BLaER1 treated with 17β-estradiol and CSF1 and Interleukin-3, amounts not matched to agents 10 nM and 100 nM (cell line): ENCODE measurements around the gene RD3L.
"Not testable (repeated sequence)": the region's sequence is repeated elsewhere in the genome, so short reads cannot be mapped to it uniquely, and the experiment has no call there.

Experiments used
- H3K27ac ChIP-seq, 11 experiments: shearing (Covaris generic); formaldehyde crosslinking; 2 replicates each; pipeline ENCODE4 v1.8.1; 2022
- H3K27me3 ChIP-seq, 11 experiments: shearing (Covaris generic); formaldehyde crosslinking; 2 replicates each; pipeline ENCODE4 v1.8.1; 2022
- H3K36me3 ChIP-seq, 11 experiments: shearing (Covaris generic); formaldehyde crosslinking; 2 replicates each; pipeline ENCODE4 v1.8.1; 2022
- H3K4me1 ChIP-seq, 10 experiments: shearing (Covaris generic); formaldehyde crosslinking; 2 replicates each; pipeline ENCODE4 v1.8.1; 2022
- H3K4me2 ChIP-seq, 11 experiments: shearing (Covaris generic); formaldehyde crosslinking; 2 replicates each; pipeline ENCODE4 v1.8.1; 2022
- H3K4me3 ChIP-seq, 10 experiments: shearing (Covaris generic); formaldehyde crosslinking; 2 replicates each; pipeline ENCODE4 v1.8.1; 2022
- H3K9ac ChIP-seq, 11 experiments: shearing (Covaris generic); formaldehyde crosslinking; 2 replicates each; pipeline ENCODE4 v1.8.1; 2022
- H3K9me3 ChIP-seq, 11 experiments: shearing (Covaris generic); formaldehyde crosslinking; replicated peaks in 1 of 11; 2 replicates each; pipeline ENCODE4 v1.8.1; 2022
- H4K20me1 ChIP-seq, 11 experiments: shearing (Covaris generic); formaldehyde crosslinking; 2 replicates each; pipeline ENCODE4 v1.8.1; 2022
- Cebpa-rat ChIP-seq, 11 experiments: shearing (Covaris generic); IDR thresholded peaks; 2 replicates each; pipeline ENCODE4 v1.8.1; 2022

RD3L gene

DNA sequence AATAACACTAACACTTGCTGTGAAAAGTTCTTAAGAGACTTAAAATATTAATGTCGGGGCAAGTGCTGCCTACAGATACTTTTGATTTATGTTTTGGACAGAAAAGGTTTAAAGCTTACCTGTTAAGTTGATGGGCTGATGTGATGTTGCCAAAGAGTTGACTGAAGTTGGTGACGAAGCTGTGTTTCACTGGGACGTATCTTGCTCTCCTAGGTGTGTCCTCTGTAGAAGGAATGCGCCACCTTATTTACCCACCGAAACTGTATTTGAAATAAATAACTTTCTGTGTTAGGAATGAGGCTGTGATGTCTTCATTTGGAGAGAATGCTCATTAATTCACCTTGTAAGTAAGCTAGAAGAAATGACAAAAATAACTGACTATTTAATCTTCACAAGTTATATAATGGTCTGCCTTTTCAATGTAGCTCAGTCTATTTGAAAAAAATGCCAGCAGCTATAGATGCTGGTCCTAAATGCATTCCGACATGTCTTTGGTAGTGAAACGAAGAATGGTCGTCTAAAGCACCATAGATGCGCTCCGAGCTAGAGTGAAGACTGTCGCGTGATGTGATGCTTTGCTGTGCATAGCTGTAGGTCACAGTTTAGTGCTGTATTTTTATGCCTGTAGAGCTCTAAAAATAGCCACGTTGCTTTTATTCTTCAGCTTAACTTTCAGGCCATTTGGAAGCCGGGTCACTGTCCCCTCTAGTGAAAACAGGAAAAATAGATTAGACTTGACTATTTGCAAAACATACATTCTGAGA lies at the start of gene RD3L:
TSS of gene RD3L (minus strand) at position 557 of the 764 bp plus-strand sequence. CDS start 834 bp downstream, outside the sequence.
- TF ChIP-seq Cebpa-rat (IDR thresholded peaks at IDR 0.05), result no peak
- Histone ChIP-seq H3K9ac (no peak within 1 kb of the TSS), H3K27me3 (no peaks in the 10 kb centered on the region), H3K9me3 (peaks cover 5 to 14% (median 7%) of the 10 kb centered on the region in 11 experiments; a peak in 21 of 22 replicates), H3K27ac (no peak within 1 kb of the TSS), H3K4me1 (peaks cover 0 to 10% (median 6%) of the 10 kb centered on the region in 10 experiments; a peak in 9 of 20 replicates), H3K4me3 (no peak within 1 kb of the TSS), H3K4me2 (no peak within 1 kb of the TSS; a peak in 2 of 22 replicates), H4K20me1 (no peaks in the 10 kb centered on the region), H3K36me3 (no peaks in the 10 kb centered on the region; a peak in 1 of 22 replicates)

DNA sequence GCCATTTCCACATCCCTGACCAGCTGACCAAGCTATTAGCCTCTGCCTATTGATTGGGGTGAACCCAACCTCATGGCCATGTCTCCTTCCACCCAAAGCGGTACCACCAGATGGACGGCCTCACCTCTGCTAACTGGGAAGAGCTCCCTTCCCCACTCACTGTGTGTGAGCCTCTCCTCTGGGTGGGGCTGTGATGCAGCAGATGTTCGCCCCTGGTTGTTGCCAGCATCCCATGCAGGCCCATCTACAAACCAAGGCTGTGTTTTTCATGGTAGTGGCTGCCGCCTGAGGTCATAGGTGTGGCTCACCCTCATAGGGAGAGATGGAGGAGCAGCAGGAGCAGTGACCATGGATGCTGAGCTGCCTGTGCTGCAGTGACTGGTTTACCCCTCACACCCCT lies 47.6 kb upstream of the RD3L start:
- no peak for TF ChIP-seq Cebpa-rat (IDR thresholded peaks at IDR 0.05)
- no peaks in the 10 kb centered on the region for H3K4me1 ChIP-seq

DNA sequence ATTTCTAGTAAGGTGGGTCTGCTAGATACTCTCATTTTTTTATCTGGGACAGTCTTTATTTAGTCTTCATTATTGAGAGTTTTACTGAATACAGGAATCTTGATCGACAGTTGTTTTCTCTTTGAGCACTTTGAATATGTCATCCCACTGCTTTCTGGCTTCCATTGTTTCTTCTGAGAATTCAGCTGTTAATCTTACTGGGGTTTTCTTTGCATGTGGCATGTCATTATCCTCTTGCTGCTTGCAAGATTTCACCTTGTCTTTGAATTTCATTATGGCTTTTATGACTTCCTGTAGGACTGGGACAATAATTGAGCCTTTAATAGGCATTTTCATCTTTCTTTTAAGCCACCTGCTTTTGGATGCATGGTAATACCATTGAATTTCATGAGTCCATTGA lies 46.7 kb upstream of the RD3L start:
- peaks cover 30 to 43% (median 32%) of the 10 kb centered on the region in 11 experiments for H3K9me3 ChIP-seq
- no peaks in the 10 kb centered on the region for H4K20me1 ChIP-seq
- no peak overlapping the region for H3K27ac ChIP-seq
- no peak overlapping the region for H3K9ac ChIP-seq
- no peaks in the 10 kb centered on the region for H3K4me1 ChIP-seq
- no peak overlapping the region for H3K4me2 ChIP-seq
- TF ChIP-seq Cebpa-rat (IDR thresholded peaks at IDR 0.05), result no peak
- H3K36me3 ChIP-seq, result peaks cover 0 to 27% (median 0%) of the 10 kb centered on the region in 11 experiments; a peak in 5 of 22 replicates
- no peak overlapping the region for H3K4me3 ChIP-seq
- no peaks in the 10 kb centered on the region for H3K27me3 ChIP-seq

More for the DNA sequence above, 47.6 kb upstream of the RD3L start:
- peaks cover 21 to 33% (median 23%) of the 10 kb centered on the region in 11 experiments; a peak in 21 of 22 replicates for H3K9me3 ChIP-seq
- H3K4me3 ChIP-seq, result no peak overlapping the region
- peaks cover 0 to 23% (median 0%) of the 10 kb centered on the region in 11 experiments; a peak in 4 of 22 replicates for H3K36me3 ChIP-seq
- H3K27me3 ChIP-seq, result no peaks in the 10 kb centered on the region
- no peak overlapping the region for H3K4me2 ChIP-seq
- H3K9ac ChIP-seq, result no peak overlapping the region
- H4K20me1 ChIP-seq, result no peaks in the 10 kb centered on the region
- no peak overlapping the region for H3K27ac ChIP-seq

DNA sequence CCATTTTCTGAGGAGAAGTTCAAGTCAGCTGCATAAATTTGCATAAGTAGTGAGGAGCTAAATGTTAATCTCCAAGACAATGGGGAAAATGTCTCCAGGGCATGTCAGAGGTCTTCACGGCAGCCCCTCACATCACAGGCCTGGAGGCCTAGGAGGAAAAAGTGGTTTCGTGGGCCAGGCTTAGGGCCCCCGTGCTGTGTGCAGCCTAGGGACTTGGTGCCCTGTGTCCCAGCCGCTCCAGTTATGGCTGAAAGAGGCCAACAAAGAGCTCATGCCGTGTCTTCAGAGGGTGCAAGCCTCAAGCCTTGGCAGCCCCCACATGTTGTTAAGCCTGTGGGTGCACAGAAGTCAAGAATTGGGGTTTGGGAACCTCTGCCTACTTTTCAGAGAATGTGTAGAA lies 41.9 kb upstream of the RD3L start:
- no peak for TF ChIP-seq Cebpa-rat (IDR thresholded peaks at IDR 0.05)
- Histone ChIP-seq H3K4me2 (no peak overlapping the region), H3K9ac (no peak overlapping the region), H3K27me3 (no peaks in the 10 kb centered on the region), H3K27ac (no peak overlapping the region), H3K4me3 (no peak overlapping the region), H3K9me3 (peaks cover 22 to 40% (median 29%) of the 10 kb centered on the region in 11 experiments), H3K4me1 (peaks cover 0 to 10% (median 0%) of the 10 kb centered on the region in 10 experiments; a peak in 4 of 20 replicates), H3K36me3 (peaks cover 0 to 13% (median 0%) of the 10 kb centered on the region in 11 experiments; a peak in 4 of 22 replicates), H4K20me1 (no peaks in the 10 kb centered on the region)

DNA sequence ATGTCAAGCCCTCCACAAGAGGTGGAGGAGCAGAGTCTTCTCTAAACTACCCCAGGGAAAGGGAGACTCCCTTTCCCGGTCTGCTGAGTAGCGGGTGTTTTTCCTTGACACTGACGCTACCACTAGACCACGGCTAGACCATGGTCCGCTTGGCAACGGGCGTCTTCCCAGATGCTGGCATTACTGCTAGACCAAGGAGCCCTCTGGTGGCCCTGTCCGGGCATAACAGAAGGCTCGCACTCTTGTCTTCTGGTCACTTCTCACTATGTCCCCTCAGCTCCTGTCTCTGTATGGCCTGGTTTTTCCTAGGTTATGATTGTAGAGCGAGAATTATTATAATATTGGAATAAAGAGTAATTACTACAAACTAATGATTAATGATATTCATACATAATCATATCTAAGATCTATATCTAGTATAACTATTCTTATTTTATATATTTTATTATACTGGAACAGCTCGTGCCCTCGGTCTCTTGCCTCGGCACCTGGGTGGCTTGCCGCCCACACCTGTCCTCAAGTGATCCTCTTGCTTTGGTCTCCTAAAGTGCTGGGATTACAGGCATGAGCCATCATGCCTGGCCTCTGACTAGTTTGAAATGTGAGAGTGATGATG lies 38.4 kb upstream of the RD3L start:
- H3K4me2 ChIP-seq, result peak overlapping the region in 9 of 11 experiments; percentile 19 to 70 (median 58); a peak in 17 of 22 replicates
- peaks cover 11 to 24% (median 19%) of the 10 kb centered on the region in 11 experiments for H3K9me3 ChIP-seq
- not testable (repeated sequence) for H4K20me1 ChIP-seq, H3K27me3 ChIP-seq, H3K4me3 ChIP-seq, H3K27ac ChIP-seq, H3K9ac ChIP-seq
- H3K36me3 ChIP-seq, result peaks cover 0 to 15% (median 0%) of the 10 kb centered on the region in 11 experiments; a peak in 3 of 22 replicates
- peaks cover 0 to 10% (median 0%) of the 10 kb centered on the region in 10 experiments; a peak in 4 of 20 replicates for H3K4me1 ChIP-seq

DNA sequence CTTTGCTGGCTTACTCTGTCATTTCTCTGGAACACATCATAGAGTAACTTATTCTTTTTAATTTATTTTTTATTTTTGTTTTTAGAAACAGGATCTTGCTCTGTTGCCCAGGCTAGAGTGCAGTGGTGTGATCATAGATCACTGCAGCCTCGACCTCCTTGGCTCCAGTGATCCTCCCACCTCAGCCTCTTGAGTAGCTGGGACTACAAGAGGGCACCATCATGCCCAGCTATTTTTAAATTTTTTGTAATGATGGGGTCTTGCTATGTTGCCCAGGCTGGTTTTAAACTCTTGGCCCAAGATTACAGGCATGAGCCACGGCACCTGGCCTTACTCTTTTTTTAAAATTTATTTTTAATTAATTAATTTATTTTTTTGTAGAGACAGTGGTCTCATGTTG lies 32.2 kb upstream of the RD3L start:
- Histone ChIP-seq H3K4me2 (no peak overlapping the region), H3K4me1 (peaks cover 0 to 4% (median 0%) of the 10 kb centered on the region in 10 experiments; a peak in 1 of 20 replicates), H3K4me3 (no peak overlapping the region), H4K20me1 (no peaks in the 10 kb centered on the region), H3K36me3 (peaks cover 0 to 5% (median 0%) of the 10 kb centered on the region in 11 experiments; a peak in 2 of 22 replicates), H3K9ac (no peak overlapping the region), H3K27me3 (no peaks in the 10 kb centered on the region), H3K9me3 (no peaks in the 10 kb centered on the region; a peak in 1 of 22 replicates), H3K27ac (no peak overlapping the region)
- no peak for TF ChIP-seq Cebpa-rat (IDR thresholded peaks at IDR 0.05)

DNA sequence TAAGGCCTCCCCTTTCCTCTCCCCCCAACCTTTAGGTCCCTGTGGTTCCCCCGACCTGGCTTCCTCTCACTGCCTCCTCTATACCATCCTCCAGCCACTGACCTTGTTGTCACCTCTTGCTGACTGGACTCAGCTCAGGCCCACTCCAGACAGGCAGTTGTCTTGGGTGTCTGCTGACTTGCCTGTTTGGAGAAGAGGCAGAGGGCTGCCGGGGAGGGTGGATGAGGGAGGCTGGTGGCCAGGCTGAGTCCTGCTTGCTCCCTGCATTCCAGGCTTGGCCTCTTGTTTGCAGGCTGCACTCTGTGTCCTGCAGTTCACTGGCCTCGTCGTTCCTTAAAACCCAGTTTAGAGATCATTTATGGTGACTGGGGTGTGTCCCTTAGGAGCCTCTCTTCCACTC lies 31.0 kb upstream of the RD3L start:
- Histone ChIP-seq H3K4me3 (no peak overlapping the region), H3K4me2 (no peak overlapping the region), H3K36me3 (peaks cover 0 to 4% (median 0%) of the 10 kb centered on the region in 11 experiments; a peak in 1 of 22 replicates), H3K27me3 (no peaks in the 10 kb centered on the region), H3K27ac (no peak overlapping the region), H3K9ac (no peak overlapping the region), H4K20me1 (no peaks in the 10 kb centered on the region), H3K9me3 (no peaks in the 10 kb centered on the region), H3K4me1 (peaks cover 0 to 4% (median 0%) of the 10 kb centered on the region in 10 experiments; a peak in 1 of 20 replicates)
- TF ChIP-seq Cebpa-rat (IDR thresholded peaks at IDR 0.05), result no peak

DNA sequence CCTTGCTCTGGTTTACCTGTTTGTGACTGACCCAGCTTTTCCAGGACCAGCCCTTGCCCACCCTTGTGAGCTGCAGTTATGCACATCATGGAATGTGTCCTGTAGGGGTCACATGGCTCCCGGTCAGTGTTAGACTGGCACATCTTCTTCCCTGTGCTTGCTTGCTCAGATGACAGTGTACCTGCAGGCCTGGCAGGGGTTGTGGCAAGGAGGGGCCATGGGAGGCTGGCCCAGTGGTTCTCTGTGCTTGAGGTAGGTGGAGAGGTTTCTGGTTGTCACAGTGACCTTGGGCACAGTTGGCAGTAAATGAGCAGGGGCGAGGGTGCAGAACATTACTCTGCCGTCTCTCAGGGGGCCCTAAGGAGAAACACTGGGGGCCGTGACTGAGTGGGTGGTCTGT lies 27.6 kb upstream of the RD3L start:
- Histone ChIP-seq H3K9me3 (no peaks in the 10 kb centered on the region), H3K36me3 (no peaks in the 10 kb centered on the region), H3K4me3 (no peak overlapping the region), H4K20me1 (no peaks in the 10 kb centered on the region), H3K4me1 (peaks cover 0 to 4% (median 0%) of the 10 kb centered on the region in 10 experiments; a peak in 1 of 20 replicates), H3K9ac (no peak overlapping the region), H3K4me2 (no peak overlapping the region), H3K27ac (no peak overlapping the region), H3K27me3 (no peaks in the 10 kb centered on the region)
- no peak for TF ChIP-seq Cebpa-rat (IDR thresholded peaks at IDR 0.05)

DNA sequence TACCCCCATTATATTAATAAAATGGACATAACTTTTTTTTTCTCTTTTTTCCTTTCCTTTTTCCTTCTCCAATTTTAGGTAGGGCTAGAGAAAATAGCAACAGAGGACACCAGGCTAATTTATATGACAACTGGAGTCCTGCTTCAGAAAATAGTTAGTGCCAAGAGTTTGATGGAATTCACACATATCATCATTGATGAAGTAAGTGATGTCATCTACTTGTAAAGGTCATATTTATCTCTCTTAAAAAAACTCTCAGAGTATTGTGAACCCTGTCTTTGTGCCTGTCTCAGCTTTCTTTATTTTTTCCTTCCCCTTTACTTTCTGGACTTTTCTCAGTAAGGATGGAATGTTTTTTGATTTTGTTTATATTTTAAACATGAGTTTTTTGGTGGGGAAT lies 24.3 kb upstream of the RD3L start:
- Histone ChIP-seq H3K36me3 (no peaks in the 10 kb centered on the region), H3K4me2 (no peak overlapping the region), H4K20me1 (no peaks in the 10 kb centered on the region), H3K27me3 (no peaks in the 10 kb centered on the region), H3K4me3 (no peak overlapping the region), H3K9me3 (no peaks in the 10 kb centered on the region), H3K4me1 (peaks cover 0 to 4% (median 0%) of the 10 kb centered on the region in 10 experiments; a peak in 2 of 20 replicates), H3K27ac (no peak overlapping the region), H3K9ac (no peak overlapping the region)
- TF ChIP-seq Cebpa-rat (IDR thresholded peaks at IDR 0.05), result no peak
